NCI-H345 (cell line): Measurements from ENCODE around the gene TTF2.
"Not testable (repeated sequence)": the region's sequence is repeated elsewhere in the genome, so short reads cannot be mapped to it uniquely, and the experiment has no call there.

Experiments
- DNase-seq: peaks from one replicate; lab custom pipeline; 2025; lab: John Stamatoyannopoulos, UW

TTF2 gene

DNA sequence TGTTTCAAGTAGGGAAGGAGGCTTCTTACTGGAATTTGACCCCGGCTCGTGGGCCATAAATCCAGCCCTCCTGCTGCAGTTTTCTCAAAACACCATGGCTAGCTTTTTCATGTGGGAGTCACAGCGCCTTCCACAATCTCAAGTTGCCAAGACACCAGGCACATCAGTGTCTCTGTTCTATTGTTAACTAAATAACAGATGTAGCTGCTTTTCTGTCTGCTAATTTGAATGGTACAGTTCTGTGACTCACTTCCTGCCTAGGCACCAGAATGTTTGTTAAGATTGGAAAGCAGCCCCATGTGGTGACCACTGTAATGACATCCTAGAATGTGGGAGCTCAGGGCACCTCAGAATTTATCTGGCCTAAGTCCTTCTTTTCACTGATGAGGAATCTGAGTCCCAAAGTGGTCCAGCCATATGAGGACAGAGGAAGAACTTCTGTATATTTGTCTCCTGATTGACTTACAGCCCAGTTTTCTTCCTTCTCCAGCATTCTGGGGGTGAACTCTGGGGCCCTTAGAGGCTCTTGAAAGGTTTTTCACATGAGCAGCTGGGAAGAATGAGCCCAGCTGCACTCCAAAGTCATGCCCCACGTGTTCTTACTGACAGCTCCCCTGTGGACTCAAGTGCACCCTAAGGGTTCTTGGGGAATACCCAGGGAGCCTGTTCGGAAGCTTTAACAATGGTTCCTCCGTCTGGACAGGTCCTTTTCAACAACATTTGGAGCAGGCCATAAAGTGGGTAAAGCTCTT, 33.9 kb downstream of the TTF2 start:
- DNase-seq, result no peak

DNA sequence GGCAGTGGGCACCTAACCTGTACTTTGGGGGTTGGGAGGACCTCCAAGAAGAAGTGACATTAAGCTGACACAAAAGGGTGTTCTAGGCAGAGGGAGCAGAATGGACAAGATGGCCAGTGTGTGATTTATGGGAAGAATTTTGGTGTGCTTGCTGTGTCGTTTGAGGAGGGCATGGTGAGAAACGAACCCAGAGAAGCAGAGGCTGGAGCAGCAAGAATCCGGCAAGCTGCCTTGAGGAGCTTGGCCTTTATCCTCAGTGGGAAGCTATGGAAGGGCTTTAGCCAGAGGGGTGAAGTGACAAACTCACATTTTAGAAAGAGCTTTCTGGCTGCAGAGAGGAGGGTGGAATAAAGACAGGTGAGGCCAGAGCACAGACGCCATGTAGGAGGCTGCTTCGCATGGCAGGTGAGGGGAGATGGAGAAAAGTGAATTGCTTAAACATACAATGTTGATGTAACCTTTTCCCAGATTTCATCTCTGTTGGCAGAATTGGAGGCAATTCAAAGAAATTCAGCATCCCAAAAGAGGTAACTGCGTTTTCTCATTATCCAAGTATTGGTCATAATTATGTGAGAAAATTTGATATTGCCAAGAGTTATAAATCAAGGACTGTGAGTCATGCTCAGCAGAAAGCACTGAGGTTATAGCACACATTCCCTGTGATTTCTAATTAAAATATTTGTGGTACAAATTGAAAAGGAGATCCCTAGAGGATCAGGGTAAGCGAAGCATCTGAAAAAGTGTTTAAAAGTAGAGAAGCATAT, 34.9 kb downstream of the TTF2 start:
- DNase-seq, result no peak

DNA sequence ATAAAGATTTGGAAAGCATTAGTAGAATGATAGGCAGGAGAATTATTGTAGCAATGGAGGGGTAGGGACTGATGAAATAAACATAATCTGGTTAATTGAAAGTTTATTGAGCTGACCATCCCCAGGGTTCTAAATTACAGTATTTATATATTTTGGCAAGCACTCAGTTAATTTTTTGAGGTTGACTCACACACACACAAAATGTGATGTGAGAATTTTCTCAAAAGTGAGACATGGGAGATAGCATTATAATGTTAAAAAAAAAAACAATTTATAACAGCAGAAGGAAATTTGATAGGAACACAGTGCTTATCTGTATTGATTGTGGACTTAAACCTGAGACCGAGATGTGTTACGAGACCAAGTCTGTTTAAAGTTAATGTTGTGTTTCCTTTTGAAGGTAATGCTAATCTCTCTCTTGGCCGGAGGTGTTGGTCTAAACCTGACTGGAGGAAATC, 36.9 kb downstream of the TTF2 start:
- DNase-seq, result no peak

DNA sequence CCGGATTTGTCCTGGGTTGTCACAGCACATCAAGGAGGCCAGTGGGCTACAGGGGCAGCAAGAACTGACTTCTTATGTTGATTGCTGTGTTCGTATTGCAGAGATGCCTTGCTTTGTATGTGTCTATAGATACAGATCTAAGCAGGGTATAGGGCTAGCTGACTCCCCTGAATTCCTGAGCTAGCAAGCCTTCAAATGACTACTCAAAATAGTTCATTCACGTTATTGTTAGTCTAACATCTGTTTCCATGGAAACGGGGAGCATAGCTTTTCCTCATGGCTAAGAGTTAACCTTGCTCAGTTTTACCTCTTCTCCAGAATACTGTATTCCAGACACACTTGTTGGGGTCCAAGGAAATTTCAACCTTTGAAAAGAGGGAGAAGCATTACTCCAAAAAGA, 37.3 kb downstream of the TTF2 start:
- no peak for DNase-seq

DNA sequence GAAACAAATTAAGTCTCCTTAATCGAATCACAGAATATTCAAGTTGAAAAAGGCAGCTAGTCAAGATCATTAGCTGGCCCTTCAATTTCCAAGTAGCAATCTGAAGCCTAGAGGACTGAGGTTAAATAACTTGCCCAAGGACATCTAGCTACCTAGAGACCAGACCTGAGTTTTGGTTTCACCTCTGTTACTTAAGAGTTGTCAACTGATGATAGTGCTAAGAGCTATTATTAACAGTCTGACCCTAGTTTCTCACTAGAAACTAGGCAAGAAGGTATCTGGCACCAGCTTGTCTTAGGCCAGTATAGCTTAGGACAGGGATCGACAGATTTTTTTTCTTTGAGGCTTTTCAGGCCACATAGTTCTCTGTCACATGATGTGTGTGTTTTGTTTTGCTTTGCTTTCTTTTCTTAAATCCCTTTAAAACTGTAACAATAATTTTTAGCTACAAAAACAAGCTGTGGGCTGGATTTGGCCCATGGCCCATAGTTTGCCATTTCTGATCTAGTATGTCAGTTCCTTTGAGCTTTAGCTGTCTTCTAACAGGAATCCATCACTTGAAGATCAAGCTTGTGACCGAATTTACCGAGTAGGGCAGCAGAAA, 38.3 kb downstream of the TTF2 start:
- no peak for DNase-seq

DNA sequence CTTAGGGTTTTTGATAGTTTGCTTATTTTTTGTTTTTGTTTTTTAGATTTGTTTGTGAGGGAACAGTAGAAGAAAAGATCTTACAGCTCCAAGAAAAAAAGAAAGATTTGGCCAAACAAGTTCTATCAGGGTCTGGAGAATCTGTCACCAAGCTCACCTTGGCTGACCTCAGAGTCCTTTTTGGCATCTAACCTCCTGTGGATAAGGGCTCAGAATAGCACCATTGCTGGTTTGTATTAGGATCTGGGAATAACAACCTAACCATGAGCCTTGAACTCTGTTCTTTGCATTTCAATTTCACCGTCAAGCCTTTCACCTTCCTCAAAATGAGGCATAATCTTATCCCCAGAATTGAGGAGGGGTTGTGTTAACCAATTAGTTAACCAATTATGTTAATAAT, 41.2 kb downstream of the TTF2 start:
- no peak for DNase-seq

DNA sequence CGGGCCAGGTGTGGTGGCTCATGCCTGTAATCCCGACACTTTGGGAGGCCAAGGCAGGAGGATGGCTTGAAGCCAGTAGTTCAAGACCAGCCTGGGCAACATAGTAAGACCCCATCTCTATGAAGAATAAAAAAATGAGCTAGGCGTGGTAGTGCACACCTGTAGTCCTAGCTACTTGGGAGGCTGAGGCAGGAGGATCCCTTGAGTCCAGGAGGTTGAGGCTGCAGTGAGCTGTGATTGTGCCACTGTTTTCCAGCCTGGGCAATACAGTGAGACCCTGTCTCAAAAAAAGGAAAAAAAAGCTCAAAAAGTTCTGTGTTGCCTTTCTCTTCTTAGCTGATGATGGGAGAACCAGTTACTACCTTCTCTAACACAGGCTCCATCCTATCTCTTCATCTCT, 41.7 kb downstream of the TTF2 start:
- DNase-seq, result not testable (repeated sequence)

DNA sequence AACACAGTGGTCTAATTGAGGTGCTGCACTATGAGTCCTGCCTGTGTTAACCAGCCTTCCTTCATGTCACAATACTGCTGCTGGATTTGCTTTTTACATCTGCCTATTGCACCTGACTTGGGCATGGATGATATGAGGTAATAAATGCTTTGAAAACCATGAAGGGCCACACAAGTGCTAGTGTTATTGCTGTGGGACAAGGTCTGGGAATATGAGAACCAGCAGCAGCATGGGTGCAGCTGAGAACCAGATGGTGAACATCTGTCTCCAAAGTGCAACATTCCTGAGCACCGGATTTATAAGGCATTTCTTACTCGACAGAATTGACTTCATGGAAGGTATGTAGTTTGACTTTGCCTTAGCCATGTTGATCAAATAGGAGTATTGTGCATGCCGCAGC, 44.9 kb downstream of the TTF2 start:
- DNase-seq, result no peak

DNA sequence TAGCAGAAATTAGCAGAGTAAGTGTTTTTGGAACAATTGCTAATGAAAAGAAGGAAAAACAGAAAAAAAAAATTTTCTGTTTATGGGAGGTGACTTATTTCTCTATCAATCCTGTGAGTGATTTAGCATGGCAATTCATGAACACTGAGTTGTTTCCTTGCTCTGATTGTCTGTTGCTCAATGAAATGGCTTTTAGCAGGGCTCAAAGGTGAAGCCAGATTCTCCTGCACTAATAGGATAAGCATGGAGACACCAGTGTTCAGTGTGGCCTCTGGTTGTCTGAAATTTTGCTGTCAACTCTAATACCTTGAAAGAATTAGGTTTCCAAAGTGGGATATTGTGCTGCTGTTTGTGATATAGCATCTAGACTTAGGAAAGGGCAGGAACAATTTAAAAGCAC, 45.6 kb downstream of the TTF2 start:
- DNase-seq, result no peak

DNA sequence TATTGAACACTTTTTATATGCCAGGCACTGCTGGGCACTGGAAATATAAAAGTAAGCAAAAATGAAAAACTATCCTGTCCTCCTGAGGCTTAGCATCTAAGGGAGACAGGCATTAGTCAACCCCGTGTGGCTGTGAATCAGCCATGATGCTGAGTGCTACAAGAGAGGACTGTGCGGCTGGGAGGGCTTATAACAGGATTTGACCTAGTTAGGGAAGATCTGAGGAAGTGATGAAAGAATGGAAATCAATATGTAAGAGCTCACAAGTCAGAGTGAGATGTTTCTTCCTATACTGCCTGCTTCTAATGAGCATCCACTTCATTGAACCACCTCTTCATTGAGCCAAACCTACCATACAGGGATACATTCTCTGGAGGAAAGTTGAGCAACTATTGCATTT, 46.4 kb downstream of the TTF2 start:
- no peak for DNase-seq

DNA sequence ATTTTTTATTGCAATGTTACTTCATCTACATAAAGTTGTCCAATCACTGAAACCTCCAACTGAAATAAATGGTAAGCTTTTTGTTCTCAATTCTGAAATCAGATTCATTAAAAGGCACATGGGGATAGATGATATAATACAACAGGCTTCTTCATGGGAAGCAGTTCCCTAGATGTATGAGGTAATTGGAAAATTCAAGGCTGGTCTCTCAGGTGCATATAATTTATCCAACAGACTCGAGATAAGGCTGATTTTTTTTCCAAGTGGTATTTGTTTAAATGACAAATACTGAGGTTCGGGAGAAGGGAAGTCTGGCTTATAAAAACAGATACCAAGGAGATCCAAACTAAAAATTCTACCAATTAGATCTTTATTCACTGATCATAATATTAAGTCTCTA, 47.2 kb downstream of the TTF2 start:
- DNase-seq, result no peak

DNA sequence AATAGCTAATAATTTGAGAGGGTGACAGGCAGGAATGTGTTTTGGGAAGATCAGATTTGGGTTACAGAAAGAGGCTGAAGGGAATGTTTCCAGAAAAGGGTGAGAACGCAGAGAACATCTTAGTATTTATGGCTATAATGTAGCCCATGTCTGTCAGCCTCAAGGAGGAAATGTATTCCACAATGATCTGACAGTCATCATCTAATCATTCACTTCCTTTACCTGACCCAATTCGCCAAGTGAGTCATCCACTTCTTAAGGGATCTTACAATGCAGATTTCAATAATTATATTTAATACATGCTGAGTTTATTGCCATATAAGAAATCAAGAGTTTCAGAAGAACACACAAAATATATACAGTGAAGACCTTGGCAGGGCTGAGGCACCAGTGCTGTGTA, 50.6 kb downstream of the TTF2 start:
- DNase-seq, result no peak

DNA sequence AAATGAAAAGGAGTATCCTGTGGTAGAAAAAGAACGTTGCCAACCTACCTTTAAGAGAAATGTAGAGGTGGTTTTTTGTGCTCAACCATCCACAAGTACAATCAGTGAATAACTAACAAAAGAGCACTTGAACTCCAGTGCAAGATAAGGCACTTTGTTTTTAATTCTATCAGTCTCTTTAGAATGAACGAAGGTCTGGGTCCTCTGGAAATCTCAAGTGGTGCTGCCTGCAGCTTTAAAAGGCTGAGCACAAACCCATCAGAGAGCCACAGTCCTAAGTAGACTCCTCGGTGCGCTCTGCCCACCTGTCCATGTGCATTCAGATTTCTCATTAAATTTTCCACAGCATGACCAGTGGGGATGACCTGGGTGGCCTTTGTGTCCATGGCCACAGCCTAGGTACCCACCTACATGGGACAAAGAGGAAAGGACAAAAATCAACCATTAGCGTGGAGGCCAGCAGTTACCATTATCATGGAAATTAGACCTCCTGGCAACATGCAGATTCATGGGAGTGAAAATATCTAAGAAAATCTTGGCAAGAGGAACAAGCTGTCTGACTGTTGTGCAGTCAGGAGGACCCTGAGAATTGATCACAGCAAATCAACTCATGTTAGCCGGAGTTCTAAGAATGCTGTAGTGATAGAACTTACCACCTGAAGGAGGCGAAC, 52.1 kb downstream of the TTF2 start:
- DNase-seq, result peak; percentile 60

DNA sequence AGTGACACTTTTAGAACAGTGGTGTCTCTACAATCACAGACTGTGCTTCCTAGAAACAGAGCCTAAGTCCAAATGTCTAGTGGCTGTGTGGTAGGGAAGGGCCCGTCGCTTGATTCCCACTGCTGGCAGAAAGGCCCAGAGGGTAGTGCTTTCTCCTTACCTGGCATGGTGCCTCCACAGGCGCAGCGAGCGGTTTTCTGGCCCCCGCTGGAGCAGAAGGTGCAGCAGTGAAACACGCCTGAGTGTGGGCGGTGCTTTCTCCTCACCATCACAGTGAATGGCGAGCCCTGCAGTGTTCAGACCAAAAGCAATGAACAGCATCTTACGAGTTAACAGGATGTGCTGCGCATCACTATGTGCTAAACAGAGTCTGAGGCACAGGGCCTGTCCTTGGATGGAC, 53.1 kb downstream of the TTF2 start:
- no peak for DNase-seq

DNA sequence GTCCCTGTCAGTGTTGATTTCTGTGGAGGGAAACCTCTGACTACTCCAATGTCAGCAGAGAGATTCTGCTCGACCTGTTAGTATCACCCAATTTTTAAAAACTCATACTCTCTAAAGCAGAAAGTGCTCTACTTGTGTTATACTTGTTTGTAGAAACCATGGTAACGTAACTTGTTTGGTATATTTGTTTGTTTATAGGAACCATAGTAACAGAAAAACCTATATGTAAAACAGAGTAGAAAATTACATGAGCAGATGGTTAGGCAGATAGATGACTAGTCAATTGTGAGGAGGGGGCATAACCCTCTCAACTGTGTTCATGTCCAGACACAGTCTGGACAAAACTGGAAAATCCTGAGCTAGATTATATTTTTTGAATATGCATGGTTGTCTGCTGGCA, 54.8 kb downstream of the TTF2 start:
- DNase-seq, result no peak

DNA sequence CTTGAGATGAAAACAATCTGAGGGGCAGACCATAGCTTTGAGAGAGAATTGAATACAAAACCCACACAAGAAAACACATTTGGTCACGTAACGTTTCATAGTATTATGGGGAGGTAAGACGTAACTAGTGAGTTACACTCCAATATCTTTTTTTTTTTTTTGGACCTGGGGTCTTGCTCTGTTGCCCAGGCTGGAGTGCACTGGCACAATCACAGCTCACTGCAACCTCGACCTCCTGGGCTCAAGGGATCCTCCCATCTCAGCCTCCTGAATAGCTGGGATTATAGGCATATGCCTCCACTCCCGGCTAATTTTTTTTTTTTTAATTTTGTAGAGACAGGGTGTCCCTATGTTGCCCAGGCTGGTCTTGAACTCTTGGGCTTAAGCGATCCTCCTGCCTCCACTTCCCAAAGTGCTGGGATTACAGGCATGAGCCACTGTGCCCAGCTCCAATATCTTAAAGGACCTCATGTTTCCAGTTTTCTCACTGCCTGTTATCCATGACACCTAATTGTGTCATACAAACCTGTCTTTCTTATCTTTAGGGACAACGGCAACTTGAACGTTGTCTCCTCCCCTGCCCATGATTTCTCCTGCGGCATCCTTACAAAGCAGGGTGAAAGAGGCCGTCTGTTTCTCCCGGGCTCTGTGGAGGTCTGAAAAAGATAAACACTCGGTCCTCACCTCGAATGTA, 56.1 kb downstream of the TTF2 start:
- DNase-seq, result no peak

DNA sequence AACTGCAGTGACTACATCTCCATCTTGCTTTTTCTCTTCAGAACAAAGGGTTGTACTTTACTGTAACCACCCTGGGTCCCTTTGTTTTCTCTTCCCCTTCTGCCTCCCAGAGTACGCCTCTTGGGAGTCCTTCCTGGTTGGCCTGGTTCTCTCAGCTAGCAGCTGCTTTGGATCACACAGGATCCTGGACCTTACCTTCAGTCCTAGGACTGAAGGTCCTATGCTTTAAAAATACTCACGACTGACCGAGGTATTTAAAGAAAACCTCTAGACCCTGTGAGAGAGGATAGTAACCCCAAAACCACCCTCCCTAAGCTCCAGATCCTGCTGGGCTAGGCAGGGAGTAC, 56.6 kb downstream of the TTF2 start:
- DNase-seq, result no peak

DNA sequence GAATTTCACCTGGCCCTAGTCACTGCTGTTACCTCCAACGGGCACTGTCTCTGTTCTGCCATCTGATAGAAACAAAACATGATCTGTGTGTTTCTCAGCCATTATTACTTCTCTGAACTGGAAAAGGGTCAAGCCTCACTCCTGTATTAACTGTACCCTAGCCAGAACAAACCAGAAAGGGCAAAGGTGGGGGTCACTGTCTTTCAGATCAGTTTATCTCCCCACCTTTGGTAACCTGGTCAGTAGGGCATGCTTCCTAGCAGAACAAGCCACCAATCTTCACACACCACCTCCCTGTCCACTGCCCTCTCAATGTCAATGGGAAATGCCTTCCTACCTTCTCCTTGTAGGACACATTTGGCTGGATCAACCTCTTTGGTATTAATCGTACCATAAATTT, 57.6 kb downstream of the TTF2 start:
- DNase-seq, result no peak

DNA sequence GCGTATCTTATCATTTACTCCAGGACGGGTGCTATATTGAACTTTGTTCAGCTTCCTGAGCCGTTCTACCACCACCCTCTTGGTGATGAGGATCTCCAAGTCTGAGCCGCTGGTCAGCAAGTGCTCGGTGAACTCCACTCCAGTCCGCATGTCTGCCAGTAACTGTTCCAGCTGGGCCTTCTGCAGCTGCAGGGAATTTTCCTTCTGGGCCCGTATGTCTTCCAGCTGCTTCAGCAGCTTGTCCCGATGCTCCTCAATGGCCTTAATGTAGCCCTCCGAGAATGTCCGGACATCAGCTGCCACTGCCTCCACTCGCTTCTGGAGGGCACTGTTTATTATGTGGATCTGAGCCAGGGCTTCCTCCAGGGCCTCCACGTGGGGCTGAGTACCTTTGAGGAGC, 58.0 kb downstream of the TTF2 start:
- DNase-seq, result no peak

DNA sequence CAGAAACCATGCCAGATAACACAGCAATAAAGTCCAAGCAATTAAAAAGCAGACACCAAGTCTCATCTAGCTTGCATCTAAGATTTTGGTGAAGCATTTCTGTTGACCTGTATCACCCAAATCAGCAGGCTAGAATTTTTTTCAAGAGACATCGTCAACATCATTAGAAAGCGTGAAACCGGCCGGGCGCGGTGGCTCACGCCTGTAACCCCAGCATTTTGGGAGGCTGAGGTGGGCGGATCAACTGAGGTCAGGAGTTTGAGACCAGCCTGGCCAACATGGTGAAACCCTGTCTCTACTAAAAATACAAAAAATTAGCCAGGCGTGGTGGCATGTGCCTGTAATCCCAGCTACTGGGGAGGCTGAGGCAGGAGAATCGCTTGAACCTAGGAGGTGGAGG, 59.0 kb downstream of the TTF2 start:
- DNase-seq, result not testable (repeated sequence)

DNA sequence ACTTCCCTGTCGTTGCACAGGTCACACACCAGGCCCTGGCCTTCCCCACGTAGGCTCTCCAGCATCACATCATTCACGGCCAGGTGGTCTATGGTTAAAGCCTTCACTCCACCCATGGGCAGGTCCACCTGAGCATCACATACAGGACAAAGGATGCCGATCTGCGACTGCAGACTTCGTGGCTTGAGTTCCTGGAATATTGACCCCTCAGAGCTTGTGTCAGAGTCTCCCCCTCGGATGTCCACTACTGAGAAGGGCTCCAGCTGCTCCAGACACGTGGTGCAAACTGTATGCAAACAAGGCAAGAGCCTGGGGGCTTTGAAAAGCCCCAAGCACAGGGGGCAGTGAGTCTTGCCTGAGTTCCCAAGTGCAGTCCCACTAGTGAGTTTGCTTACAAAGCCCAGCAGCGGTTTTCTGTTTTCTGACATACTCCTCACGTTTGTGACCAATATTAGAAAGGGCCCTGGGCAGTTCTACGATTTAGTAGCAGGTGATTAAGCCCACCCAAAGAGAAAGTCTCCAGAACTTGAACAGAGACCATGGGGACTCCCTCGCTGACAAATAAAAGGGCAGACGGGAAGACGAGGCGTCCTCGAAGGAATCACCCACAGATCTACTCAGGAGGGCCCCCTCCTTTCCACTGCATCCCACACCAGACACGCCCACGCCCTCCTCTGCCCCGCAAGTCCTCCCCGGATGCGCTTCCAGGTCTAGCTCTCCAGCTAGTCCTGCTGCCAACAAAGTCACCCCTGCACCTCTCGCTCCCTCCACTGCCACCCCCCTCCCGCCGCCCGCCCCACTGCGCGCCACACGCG, 60.9 kb downstream of the TTF2 start:
- no peak for DNase-seq
